ENCODE results near the gene MRO.

GRCh38 chr18:50814395-50814794 is 5.4 kb downstream of the MRO start:
- no peak for TF ChIP-seq POLR2A (IDR thresholded peaks at IDR 0.05; ENCODE audit: low read length)
- TF ChIP-seq GATA1 (IDR thresholded peaks at IDR 0.05; ENCODE audit: low read depth, low read length) = no peak
